Loucy (cell line): Measurements from ENCODE around the gene RSRC1.

Source experiments
- EZH2phosphoT487 ChIP-seq: fragments of 200-600 bp; IDR thresholded peaks from 2 replicates; pipeline ENCODE4 v1.6.1; 2018; ENCODE audit warnings: antibody characterized with exemption, mild to moderate bottlenecking, moderate library complexity, borderline replicate concordance
- TF ChIP-seq, protein P1 (sequence below): fragments of 200-600 bp; sonication (generic); conservative IDR thresholded peaks from 2 replicates; pipeline ENCODE4 v1.5.1; 2014; ENCODE audit warnings: mild to moderate bottlenecking, antibody characterized with exemption, low read length

DNA sequence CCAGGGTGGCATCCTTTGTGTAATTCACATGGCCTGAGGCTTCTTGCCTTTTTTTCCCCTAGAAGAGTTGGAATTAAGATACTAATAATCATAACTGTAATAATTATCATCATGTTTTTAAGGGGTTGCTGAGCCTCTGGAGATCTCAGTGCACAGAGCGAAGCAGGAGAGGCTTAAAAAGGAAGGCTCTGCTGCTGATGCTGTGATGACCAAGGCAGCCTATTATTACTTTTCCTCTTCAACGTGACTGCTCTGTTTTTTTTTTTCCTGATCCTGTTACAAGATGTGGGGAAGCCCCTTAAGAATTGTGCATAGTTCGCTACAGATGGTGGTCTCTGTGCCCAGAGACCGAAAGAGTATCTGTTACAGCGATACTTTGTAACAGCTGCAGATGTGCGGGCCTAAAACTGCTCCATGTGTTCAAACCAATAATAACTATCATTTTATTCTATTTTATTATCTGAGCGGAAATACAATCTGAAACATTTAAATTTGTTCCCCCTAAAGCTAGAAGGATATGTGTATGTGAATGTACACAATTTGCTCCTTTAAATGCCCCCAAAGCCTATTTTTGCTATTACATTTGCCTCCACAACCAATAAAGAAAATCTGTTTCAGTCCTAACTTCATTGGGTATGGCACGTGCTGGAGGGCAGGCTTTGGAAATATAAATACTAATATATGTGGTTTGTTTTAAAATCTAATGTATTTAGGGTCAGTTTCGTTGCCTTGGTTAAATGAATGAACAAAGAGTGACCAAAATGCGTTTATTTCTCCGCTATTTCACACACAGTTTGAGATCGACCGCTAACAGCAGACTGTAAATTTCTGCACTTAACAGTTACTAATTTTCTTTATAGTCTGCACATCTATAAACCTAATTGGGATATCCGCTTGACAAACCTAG lies 8.3 kb upstream of the RSRC1 start:
- TF ChIP-seq, protein P1, sequence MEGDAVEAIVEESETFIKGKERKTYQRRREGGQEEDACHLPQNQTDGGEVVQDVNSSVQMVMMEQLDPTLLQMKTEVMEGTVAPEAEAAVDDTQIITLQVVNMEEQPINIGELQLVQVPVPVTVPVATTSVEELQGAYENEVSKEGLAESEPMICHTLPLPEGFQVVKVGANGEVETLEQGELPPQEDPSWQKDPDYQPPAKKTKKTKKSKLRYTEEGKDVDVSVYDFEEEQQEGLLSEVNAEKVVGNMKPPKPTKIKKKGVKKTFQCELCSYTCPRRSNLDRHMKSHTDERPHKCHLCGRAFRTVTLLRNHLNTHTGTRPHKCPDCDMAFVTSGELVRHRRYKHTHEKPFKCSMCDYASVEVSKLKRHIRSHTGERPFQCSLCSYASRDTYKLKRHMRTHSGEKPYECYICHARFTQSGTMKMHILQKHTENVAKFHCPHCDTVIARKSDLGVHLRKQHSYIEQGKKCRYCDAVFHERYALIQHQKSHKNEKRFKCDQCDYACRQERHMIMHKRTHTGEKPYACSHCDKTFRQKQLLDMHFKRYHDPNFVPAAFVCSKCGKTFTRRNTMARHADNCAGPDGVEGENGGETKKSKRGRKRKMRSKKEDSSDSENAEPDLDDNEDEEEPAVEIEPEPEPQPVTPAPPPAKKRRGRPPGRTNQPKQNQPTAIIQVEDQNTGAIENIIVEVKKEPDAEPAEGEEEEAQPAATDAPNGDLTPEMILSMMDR, result no peak
- TF ChIP-seq EZH2phosphoT487, result no peak
